GM06990 (cell line): ENCODE data around the gene CCT7.

ENCODE experiments used
- DNase-seq: peaks from one replicate; pipeline ENCODE4 v3.0.0-alpha.2; 2011; ENCODE audit not compliant: insufficient read length; ENCODE audit errors: extremely low read depth
- H3K27me3 ChIP-seq: replicated peaks from 2 replicates; pipeline ENCODE4 v1.6.0; 2011; ENCODE audit warnings: low read length; ENCODE audit not compliant: control insufficient read depth, insufficient read depth
- H3K36me3 ChIP-seq: 2 replicates; pipeline ENCODE4 v1.5.1; 2011; ENCODE audit warnings: low read length; ENCODE audit not compliant: control insufficient read depth, insufficient read depth
- H3K4me3 ChIP-seq: replicated peaks from 2 replicates; pipeline ENCODE4 v1.5.1; 2011; ENCODE audit warnings: low read depth, mild to moderate bottlenecking, control low read depth, low read length
- CTCF ChIP-seq: IDR thresholded peaks from 2 replicates; pipeline ENCODE4 v1.5.1; 2011; ENCODE audit warnings: low read length, control low read depth, mild to moderate bottlenecking, inconsistent platforms; ENCODE audit not compliant: insufficient read depth, poor library complexity, severe bottlenecking

CCT7 gene

GRCh38 chr2:73297151-73297559 is 63.0 kb downstream of the CCT7 start:
- TF ChIP-seq CTCF = no peak
- Histone ChIP-seq H3K36me3 (no peaks in the 10 kb centered on the region), H3K4me3 (no peak overlapping the region), H3K27me3 (no peaks in the 10 kb centered on the region; the same call in none of the 2 replicates)
- DNase-seq = no peak

GRCh38 chr2:73297586-73297985 is 63.5 kb downstream of the CCT7 start:
- Histone ChIP-seq H3K36me3 (no peaks in the 10 kb centered on the region), H3K27me3 (no peaks in the 10 kb centered on the region; the same call in none of the 2 replicates), H3K4me3 (no peak overlapping the region)
- TF ChIP-seq CTCF = no peak
- DNase-seq = no peak

- H3K27me3 ChIP-seq = no peaks in the 10 kb centered on the region
- no peaks in the 10 kb centered on the region for H3K36me3 ChIP-seq
- TF ChIP-seq CTCF = no peak
- no peak for DNase-seq
- no peak overlapping the region for H3K4me3 ChIP-seq
These were observed 66.8 kb downstream of the CCT7 start for GRCh38 chr2:73300926-73301325.

GRCh38 chr2:73301636-73302035 is 67.5 kb downstream of the CCT7 start:
- Histone ChIP-seq H3K27me3 (no peaks in the 10 kb centered on the region), H3K36me3 (no peaks in the 10 kb centered on the region), H3K4me3 (no peak overlapping the region)
- TF ChIP-seq CTCF = no peak
- DNase-seq = no peak
